GM23338 (cell line): ENCODE measurements around the gene RFWD3. TPM values are rescaled to one million over a fixed set of nuclear protein-coding genes. Genes with fewer than 3 reads are reported as not detected.

Experiments used
- ATAC-seq: fragments of 200-7000 bp; cut with Tn5 transposase; 3 replicates; pipeline ENCODE4 v1.9.1; 2020
- DNase-seq: peaks from one replicate; pipeline ENCODE4 v3.0.0-alpha.2; 2015; ENCODE audit warnings: low spot score
- H2AFZ ChIP-seq: fragments of 200-600 bp; sonication (generic); 2 replicates; pipeline ENCODE4 v1.8.0; 2016; ENCODE audit warnings: antibody characterized with exemption, mild to moderate bottlenecking, moderate library complexity
- H3F3A ChIP-seq: fragments of 200-600 bp; sonication (generic); replicated peaks from 2 replicates; pipeline ENCODE4 v1.8.0; 2017; ENCODE audit warnings: antibody characterized with exemption, mixed run types, low read depth
- H3K27ac ChIP-seq: fragments of 200-600 bp; sonication (generic); 2 replicates; pipeline ENCODE4 v1.6.1; 2016; ENCODE audit warnings: low read depth
- H3K27me3 ChIP-seq: fragments of 200-600 bp; sonication (generic); 2 replicates; pipeline ENCODE4 v1.8.0; 2016; ENCODE audit warnings: mild to moderate bottlenecking, mixed run types, moderate library complexity; ENCODE audit not compliant: insufficient read depth
- H3K36me3 ChIP-seq: fragments of 200-600 bp; sonication (generic); 2 replicates; pipeline ENCODE4 v1.8.0; 2016; ENCODE audit warnings: mild to moderate bottlenecking; ENCODE audit not compliant: insufficient read depth
- H3K4me1 ChIP-seq: fragments of 200-600 bp; sonication (generic); 2 replicates; pipeline ENCODE4 v1.8.0; 2016; ENCODE audit warnings: mild to moderate bottlenecking, moderate library complexity; ENCODE audit not compliant: insufficient read depth
- H3K4me2 ChIP-seq: fragments of 200-600 bp; sonication (generic); 2 replicates; pipeline ENCODE4 v1.7.1; 2017; ENCODE audit warnings: mixed run types
- H3K4me3 ChIP-seq: fragments of 200-600 bp; sonication (generic); 2 replicates; pipeline ENCODE4 v1.6.1; 2016; ENCODE audit warnings: mixed run types
- H3K79me2 ChIP-seq: fragments of 200-600 bp; sonication (generic); replicated peaks from 2 replicates; pipeline ENCODE4 v1.8.0; 2017; ENCODE audit warnings: mild to moderate bottlenecking; ENCODE audit not compliant: insufficient read depth
- H3K9me2 ChIP-seq: fragments of 200-600 bp; sonication (generic); 2 replicates; pipeline ENCODE4 v1.8.0; 2017; ENCODE audit not compliant: insufficient read depth
- H4K20me1 ChIP-seq: fragments of 200-600 bp; sonication (generic); replicated peaks from 2 replicates; pipeline ENCODE4 v1.8.0; 2017; ENCODE audit warnings: mild to moderate bottlenecking; ENCODE audit not compliant: insufficient read depth
- H3K27ac Mint-ChIP-seq: 2 replicates; pipeline ENCODE4 v1.8.0; 2020; ENCODE audit warnings: inconsistent platforms, mild to moderate bottlenecking, moderate library complexity, mixed read lengths
- H3K27me3 Mint-ChIP-seq: 3 replicates; pipeline ENCODE4 v1.8.0; 2022; ENCODE audit warnings: low read depth, mild to moderate bottlenecking, moderate library complexity, mixed read lengths, inconsistent platforms; ENCODE audit not compliant: insufficient read depth, poor library complexity
- H3K36me3 Mint-ChIP-seq: 3 replicates; pipeline ENCODE4 v1.8.0; 2021; ENCODE audit warnings: low read depth, mild to moderate bottlenecking, inconsistent platforms, moderate library complexity, mixed read lengths
- H3K4me1 Mint-ChIP-seq: 3 replicates; pipeline ENCODE4 v1.8.0; 2020; ENCODE audit warnings: mild to moderate bottlenecking, inconsistent platforms, mixed read lengths
- H3K4me3 Mint-ChIP-seq: 3 replicates; pipeline ENCODE4 v1.8.0; 2021; ENCODE audit warnings: moderate library complexity, mild to moderate bottlenecking, inconsistent platforms, mixed read lengths
- H3K9me3 Mint-ChIP-seq: 3 replicates; pipeline ENCODE4 v1.8.0; 2020; ENCODE audit warnings: moderate library complexity, mild to moderate bottlenecking, inconsistent platforms, mixed read lengths
- CREB1 ChIP-seq: fragments of 250-450 bp; sonication (Bioruptor Pico); IDR thresholded peaks from 2 replicates; pipeline ENCODE4 v1.5.0; 2020; ENCODE audit warnings: low read depth, mild to moderate bottlenecking, moderate library complexity
- ETS1 ChIP-seq: IDR thresholded peaks from 2 replicates; pipeline ENCODE4 v1.6.1; 2016; ENCODE audit warnings: antibody characterized with exemption
- JUNB ChIP-seq: IDR thresholded peaks from one replicate; pipeline ENCODE4 v1.6.1; 2016; ENCODE audit warnings: antibody characterized with exemption; ENCODE audit not compliant: unreplicated experiment
- NANOG ChIP-seq: IDR thresholded peaks from 2 replicates; pipeline ENCODE4 v1.6.1; 2016; ENCODE audit warnings: antibody characterized with exemption, borderline replicate concordance
- POLR2AphosphoS5 ChIP-seq: IDR thresholded peaks from 2 replicates; pipeline ENCODE4 v1.6.1; 2016; ENCODE audit warnings: antibody characterized with exemption, low read depth
- REST ChIP-seq: IDR thresholded peaks from one replicate; pipeline ENCODE4 v1.6.1; 2018; ENCODE audit warnings: antibody characterized with exemption; ENCODE audit not compliant: unreplicated experiment
- STAT1 ChIP-seq: IDR thresholded peaks from one replicate; pipeline ENCODE4 v1.6.1; 2016; ENCODE audit warnings: antibody characterized with exemption; ENCODE audit not compliant: unreplicated experiment
- ZNF114 ChIP-seq: fragments of 250-450 bp; sonication (Bioruptor Pico); IDR thresholded peaks from 2 replicates; pipeline ENCODE4 v1.5.0; 2020; ENCODE audit warnings: mild to moderate bottlenecking, moderate library complexity
- ZNF331 ChIP-seq: fragments of 250-450 bp; sonication (Bioruptor Pico); IDR thresholded peaks from 2 replicates; pipeline ENCODE4 v1.5.0; 2020; ENCODE audit warnings: low read depth, mild to moderate bottlenecking, moderate library complexity
- polyA plus RNA-seq: library from polyadenylated mRNA; unstranded; fragments of >200 nt; fragmentation: Nextera tagmentation; extraction: Ambion mirVana; gene quantifications from 2 replicates; pipeline ENCODE4 v1.2.1, GENCODE V29; 2016
- total RNA-seq: library from RNA; depleted of rRNA; stranded (reverse); fragments of >200 nt; shearing (Covaris generic); gene quantifications from 2 replicates; pipeline ENCODE4 v1.2.3, GENCODE V29; 2014
- TF ChIP-seq, protein P1 (sequence below), 2 experiments: fragments of 200-600 bp in 1 of 2; sonication (generic) in 1 of 2; conservative IDR thresholded peaks; 2 replicates each; pipeline versions ENCODE4 v1.5.1 to v1.6.1; 2016 to 2017; ENCODE audit warnings: antibody characterized with exemption in 2 of 2, low read depth in 2 of 2, mild to moderate bottlenecking in 2 of 2, moderate library complexity in 1 of 2

Gene RFWD3
- total and polyA plus RNA-seq, 2 experiments from 2014 or later: 27.6 to 113 TPM

- H3K4me1 Mint-ChIP-seq: no peaks in the 10 kb centered on the region; the same call in 2 of the 3 replicates
- H3K4me2 ChIP-seq: no peak overlapping the region
- H3K27ac ChIP-seq: no peak overlapping the region
- H2AFZ ChIP-seq: peak overlapping the region; percentile 48; the same call in 1 of the 2 replicates
- DNase-seq (peak; percentile 88), ATAC-seq (peak; percentile 96)
- no peaks in the 10 kb centered on the region; the same call in 2 of the 3 replicates for H3K9me3 Mint-ChIP-seq
- H3K27me3 Mint-ChIP-seq: peaks cover 10% of the 10 kb centered on the region
- no peaks in the 10 kb centered on the region for H3K36me3 Mint-ChIP-seq
- H3K4me3 Mint-ChIP-seq: no peak overlapping the region
- H3F3A ChIP-seq: no peaks in the 10 kb centered on the region
- no peaks in the 10 kb centered on the region for H4K20me1 ChIP-seq
- H3K79me2 ChIP-seq: no peaks in the 10 kb centered on the region
- H3K27ac Mint-ChIP-seq: no peak overlapping the region
- no peaks in the 10 kb centered on the region for H3K9me2 ChIP-seq
- H3K4me1 ChIP-seq: no peaks in the 10 kb centered on the region
- TF ChIP-seq POLR2AphosphoS5 (no peak), ZNF114 (no peak)
- TF ChIP-seq, protein P1, sequence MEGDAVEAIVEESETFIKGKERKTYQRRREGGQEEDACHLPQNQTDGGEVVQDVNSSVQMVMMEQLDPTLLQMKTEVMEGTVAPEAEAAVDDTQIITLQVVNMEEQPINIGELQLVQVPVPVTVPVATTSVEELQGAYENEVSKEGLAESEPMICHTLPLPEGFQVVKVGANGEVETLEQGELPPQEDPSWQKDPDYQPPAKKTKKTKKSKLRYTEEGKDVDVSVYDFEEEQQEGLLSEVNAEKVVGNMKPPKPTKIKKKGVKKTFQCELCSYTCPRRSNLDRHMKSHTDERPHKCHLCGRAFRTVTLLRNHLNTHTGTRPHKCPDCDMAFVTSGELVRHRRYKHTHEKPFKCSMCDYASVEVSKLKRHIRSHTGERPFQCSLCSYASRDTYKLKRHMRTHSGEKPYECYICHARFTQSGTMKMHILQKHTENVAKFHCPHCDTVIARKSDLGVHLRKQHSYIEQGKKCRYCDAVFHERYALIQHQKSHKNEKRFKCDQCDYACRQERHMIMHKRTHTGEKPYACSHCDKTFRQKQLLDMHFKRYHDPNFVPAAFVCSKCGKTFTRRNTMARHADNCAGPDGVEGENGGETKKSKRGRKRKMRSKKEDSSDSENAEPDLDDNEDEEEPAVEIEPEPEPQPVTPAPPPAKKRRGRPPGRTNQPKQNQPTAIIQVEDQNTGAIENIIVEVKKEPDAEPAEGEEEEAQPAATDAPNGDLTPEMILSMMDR (conservative IDR thresholded peaks at IDR 0.05; ENCODE audit: low read depth in 2 of 2): peak; percentile 98 to 99
- no peaks in the 10 kb centered on the region for H3K27me3 ChIP-seq
- H3K4me3 ChIP-seq: no peak overlapping the region
- no peaks in the 10 kb centered on the region for H3K36me3 ChIP-seq
These were observed 42.8 kb upstream of the RFWD3 start for GRCh38 chr16:74709441-74709877.

GRCh38 chr16:74700438-74701225 lies 34.0 kb upstream of the RFWD3 start, which contains the start of gene MLKL:
Gene MLKL, minus strand, starts transcription at chr16:74700862. Its CDS starts 5,105 bp downstream, at chr16:74695757.
- peak; percentile 77 for DNase-seq
- no peaks in the 10 kb centered on the region for H3K79me2 ChIP-seq
- H3K27me3 Mint-ChIP-seq: peaks cover 22% of the 10 kb centered on the region
- H3K36me3 ChIP-seq: no peaks in the 10 kb centered on the region
- peak within 1 kb of the TSS; percentile 76 for H3K4me3 ChIP-seq
- H3K4me1 ChIP-seq: peaks cover 16% of the 10 kb centered on the region
- peak within 1 kb of the TSS; percentile 76 for H3K4me2 ChIP-seq
- no peaks in the 10 kb centered on the region for H3K36me3 Mint-ChIP-seq
- H3K27me3 ChIP-seq: peaks cover 21% of the 10 kb centered on the region
- no peak within 1 kb of the TSS for H3K27ac ChIP-seq
- peak; percentile 86 for ATAC-seq
- peaks cover 2% of the 10 kb centered on the region; the same call in 1 of the 2 replicates for H3F3A ChIP-seq
- no peaks in the 10 kb centered on the region for H3K9me3 Mint-ChIP-seq
- H4K20me1 ChIP-seq: no peaks in the 10 kb centered on the region
- H3K4me1 Mint-ChIP-seq: peaks cover 12% of the 10 kb centered on the region; the same call in 2 of the 3 replicates
- H3K4me3 Mint-ChIP-seq: peak within 1 kb of the TSS; percentile 86
- no peak within 1 kb of the TSS; the same call in 1 of the 2 replicates for H3K27ac Mint-ChIP-seq
- peak within 1 kb of the TSS; percentile 98 for H2AFZ ChIP-seq
- no peaks in the 10 kb centered on the region for H3K9me2 ChIP-seq
- TF ChIP-seq REST (no peak), NANOG (no peak), ZNF114 (no peak), JUNB (no peak), CREB1 (CRISPR knock-in tag) (no peak), ZNF331 (CRISPR knock-in tag) (no peak), STAT1 (no peak), ETS1 (no peak), POLR2AphosphoS5 (peak; percentile 49)
- TF ChIP-seq, protein P1 (conservative IDR thresholded peaks at IDR 0.05; ENCODE audit: low read depth in 2 of 2): peak in 1 of 2 experiments; percentile 7; a peak in 1 of 4 replicates
